ENCODE measurements around the gene PLPPR1. TPM values are rescaled to one million over a fixed set of nuclear protein-coding genes. Genes with fewer than 3 reads are reported as not detected.
"Not testable (repeated sequence)": the region's sequence is repeated elsewhere in the genome, so short reads cannot be mapped to it uniquely, and the experiment has no call there.

PLPPR1 gene
- total RNA-seq, 1 experiment from 2014 or later: not detected

DNA sequence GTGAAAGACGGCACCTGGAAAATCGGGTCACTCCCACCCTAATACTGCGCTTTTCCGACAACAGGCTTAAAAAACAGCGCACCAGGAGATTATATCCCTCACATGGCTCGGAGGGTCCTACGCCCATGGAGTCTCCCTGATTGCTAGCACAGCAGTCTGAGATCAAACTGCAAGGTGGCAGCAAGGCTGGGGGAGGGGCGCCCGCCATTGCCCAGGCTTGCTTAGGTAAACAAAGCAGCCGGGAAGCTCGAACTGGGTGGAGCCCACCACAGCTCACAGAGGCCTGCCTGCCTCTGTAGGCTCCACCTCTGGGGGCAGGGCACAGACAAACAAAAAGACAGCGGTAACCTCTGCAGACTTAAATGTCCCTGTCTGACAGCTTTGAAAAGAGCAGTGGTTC lies 262.5 kb downstream of the PLPPR1 start:
- H3K27ac ChIP-seq (ENCODE audit: low read depth, low read length); H3K4me1 ChIP-seq (ENCODE audit: control insufficient read depth in 1 of 2, insufficient read depth in 2 of 2, low read length in 2 of 2); H3K27me3 ChIP-seq (ENCODE audit: insufficient read depth, low read length); H3K4me2 ChIP-seq (ENCODE audit: low read length); ATAC-seq; H3K4me3 ChIP-seq (replicated peaks in 1 of 2; ENCODE audit: low read depth in 1 of 2, low read length in 2 of 2); BruUV-seq (replicated peaks); H3K36me3 ChIP-seq (ENCODE audit: control insufficient read depth in 1 of 2, insufficient read depth in 2 of 2, low read length in 2 of 2); H3K9me3 ChIP-seq (ENCODE audit: control insufficient read depth in 1 of 2, insufficient read depth in 1 of 2, low read depth in 1 of 2, low read length in 2 of 2); intact Hi-C loops (cut with micrococcal nuclease); H3K9me2 ChIP-seq (ENCODE audit: insufficient read depth); H3K79me2 ChIP-seq (ENCODE audit: insufficient read depth, low read length); H2AFZ ChIP-seq (ENCODE audit: low read depth, low read length, poor library complexity, severe bottlenecking); H3K9ac ChIP-seq (ENCODE audit: low read length); H4K20me1 ChIP-seq (ENCODE audit: insufficient read depth); DNase-seq (ENCODE audit: low read depth, low spot score); RAD21 ChIA-PET (ENCODE audit: low non-redundant PET in 1 of 2, low total read pairs in 2 of 2, uncharacterized antibody in 2 of 2, unreplicated experiment in 2 of 2); POLR2A ChIA-PET; CTCF ChIA-PET: not testable (repeated sequence)

- no TSS peak for BruUV-seq (replicated peaks)
- ChIA-PET CTCF (interaction anchor here (1.8 kb wide), 1 partner anchor 12 kb away, joined by 4 read pairs; no protein-coding TSS in a partner anchor), POLR2A (no interaction called here), RAD21 (ENCODE audit: low non-redundant PET in 1 of 2, low total read pairs in 2 of 2, uncharacterized antibody in 2 of 2, unreplicated experiment in 2 of 2) (no interaction called here)
- TF ChIP-seq ELF1 (IDR thresholded peaks at IDR 0.05; ENCODE audit: borderline replicate concordance, low read depth): no peak
- H4K20me1 ChIP-seq (ENCODE audit: insufficient read depth): no peaks in the 10 kb centered on the region
- intact Hi-C loops (cut with micrococcal nuclease): no loop called here
- H3K9ac ChIP-seq (ENCODE audit: low read length): no peak overlapping the region
- H3K79me2 ChIP-seq (ENCODE audit: insufficient read depth, low read length): no peaks in the 10 kb centered on the region
- no peak for DNase-seq (ENCODE audit: low read depth, low spot score)
- no peak overlapping the region for H3K27ac ChIP-seq (ENCODE audit: low read depth, low read length)
- H2AFZ ChIP-seq (ENCODE audit: low read depth, low read length, poor library complexity, severe bottlenecking): no peak overlapping the region
- H3K27me3 ChIP-seq (ENCODE audit: insufficient read depth, low read length): peaks cover 53% of the 10 kb centered on the region
- no peaks in the 10 kb centered on the region for H3K9me2 ChIP-seq (ENCODE audit: insufficient read depth)
- no peak for ATAC-seq
- H3K4me3 ChIP-seq (replicated peaks in 1 of 2; ENCODE audit: low read depth in 1 of 2, low read length in 2 of 2): no peak overlapping the region
- no peak overlapping the region for H3K4me2 ChIP-seq (ENCODE audit: low read length)
- H3K9me3 ChIP-seq (ENCODE audit: control insufficient read depth in 1 of 2, insufficient read depth in 1 of 2, low read depth in 1 of 2, low read length in 2 of 2): no peaks in the 10 kb centered on the region
- H3K36me3 ChIP-seq (ENCODE audit: control insufficient read depth in 1 of 2, insufficient read depth in 2 of 2, low read length in 2 of 2): no peaks in the 10 kb centered on the region
- H3K4me1 ChIP-seq (ENCODE audit: control insufficient read depth in 1 of 2, insufficient read depth in 2 of 2, low read length in 2 of 2): no peaks in the 10 kb centered on the region
These were observed 271.4 kb downstream of the PLPPR1 start for GRCh38 chr9:101299901-101300300.

DNA sequence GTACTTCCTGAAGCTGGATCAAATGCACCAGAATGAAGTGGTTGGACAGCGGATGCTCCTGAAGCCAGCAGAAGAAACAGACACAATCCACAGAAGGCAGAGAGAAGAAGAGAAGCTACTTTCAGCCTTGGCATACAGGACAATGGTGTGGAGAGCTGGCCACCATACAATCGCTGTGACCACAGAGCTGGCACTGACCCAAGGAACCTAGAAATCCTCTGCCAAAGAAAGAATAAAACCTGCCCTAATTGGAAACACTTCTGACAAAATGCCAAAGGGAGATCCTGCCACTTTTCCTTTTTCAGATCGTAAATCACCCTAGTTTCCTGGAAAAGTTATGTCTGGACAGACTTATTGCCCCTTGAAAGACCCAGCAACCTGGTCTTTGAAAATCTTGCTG lies 278.5 kb downstream of the PLPPR1 start:
- no peaks in the 10 kb centered on the region for H3K9me3 ChIP-seq (ENCODE audit: control insufficient read depth in 1 of 2, insufficient read depth in 1 of 2, low read depth in 1 of 2, low read length in 2 of 2)
- H3K27me3 ChIP-seq (ENCODE audit: insufficient read depth, low read length): peaks cover 68% of the 10 kb centered on the region
- BruUV-seq (replicated peaks): no TSS peak
- RAD21 ChIA-PET (ENCODE audit: low non-redundant PET in 1 of 2, low total read pairs in 2 of 2, uncharacterized antibody in 2 of 2, unreplicated experiment in 2 of 2): no interaction called here
- no peak overlapping the region for H3K27ac ChIP-seq (ENCODE audit: low read depth, low read length)
- no peaks in the 10 kb centered on the region for H3K4me1 ChIP-seq (ENCODE audit: control insufficient read depth in 1 of 2, insufficient read depth in 2 of 2, low read length in 2 of 2)
- H3K79me2 ChIP-seq (ENCODE audit: insufficient read depth, low read length): no peaks in the 10 kb centered on the region
- no peak for DNase-seq (ENCODE audit: low read depth, low spot score)
- CTCF ChIA-PET: no interaction called here
- no peak overlapping the region for H3K9ac ChIP-seq (ENCODE audit: low read length)
- H3K4me3 ChIP-seq (replicated peaks in 1 of 2; ENCODE audit: low read depth in 1 of 2, low read length in 2 of 2): no peak overlapping the region
- intact Hi-C loops (cut with micrococcal nuclease): no loop called here
- POLR2A ChIA-PET: no interaction called here
- no peaks in the 10 kb centered on the region for H4K20me1 ChIP-seq (ENCODE audit: insufficient read depth)
- no peak for ATAC-seq
- no peak overlapping the region for H3K4me2 ChIP-seq (ENCODE audit: low read length)
- no peaks in the 10 kb centered on the region for H3K9me2 ChIP-seq (ENCODE audit: insufficient read depth)
- no peaks in the 10 kb centered on the region for H3K36me3 ChIP-seq (ENCODE audit: control insufficient read depth in 1 of 2, insufficient read depth in 2 of 2, low read length in 2 of 2)
- no peak overlapping the region for H2AFZ ChIP-seq (ENCODE audit: low read depth, low read length, poor library complexity, severe bottlenecking)
- TF ChIP-seq TCF7L2 (IDR thresholded peaks at IDR 0.05; ENCODE audit: borderline replicate concordance, extremely low read depth, insufficient read depth, insufficient read length) (no peak), POLR2A (IDR thresholded peaks at IDR 0.05; ENCODE audit: borderline replicate concordance, extremely low read depth, insufficient read depth, insufficient read length) (no peak), YY1 (IDR thresholded peaks at IDR 0.05; ENCODE audit: extremely low read depth, insufficient replicate concordance, low read depth, low read length) (no peak), CBX3 (IDR thresholded peaks at IDR 0.05; ENCODE audit: low read depth) (no peak), JUND (IDR thresholded peaks at IDR 0.05) (no peak), SP1 (IDR thresholded peaks at IDR 0.05; ENCODE audit: low read depth) (no peak), FOSL1 (IDR thresholded peaks at IDR 0.05; ENCODE audit: low read depth) (no peak), POLR2AphosphoS5 (IDR thresholded peaks at IDR 0.05; ENCODE audit: low read depth, low read length) (no peak), ZFX (IDR thresholded peaks at IDR 0.05) (no peak), SRF (IDR thresholded peaks at IDR 0.05; ENCODE audit: low read depth) (no peak), SIN3A (IDR thresholded peaks at IDR 0.05; ENCODE audit: low read depth) (no peak), MAX (IDR thresholded peaks at IDR 0.05) (no peak)
- TF ChIP-seq, protein P1, sequence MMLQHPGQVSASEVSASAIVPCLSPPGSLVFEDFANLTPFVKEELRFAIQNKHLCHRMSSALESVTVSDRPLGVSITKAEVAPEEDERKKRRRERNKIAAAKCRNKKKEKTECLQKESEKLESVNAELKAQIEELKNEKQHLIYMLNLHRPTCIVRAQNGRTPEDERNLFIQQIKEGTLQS (IDR thresholded peaks at IDR 0.05): no peak
- TF ChIP-seq, protein P2, sequence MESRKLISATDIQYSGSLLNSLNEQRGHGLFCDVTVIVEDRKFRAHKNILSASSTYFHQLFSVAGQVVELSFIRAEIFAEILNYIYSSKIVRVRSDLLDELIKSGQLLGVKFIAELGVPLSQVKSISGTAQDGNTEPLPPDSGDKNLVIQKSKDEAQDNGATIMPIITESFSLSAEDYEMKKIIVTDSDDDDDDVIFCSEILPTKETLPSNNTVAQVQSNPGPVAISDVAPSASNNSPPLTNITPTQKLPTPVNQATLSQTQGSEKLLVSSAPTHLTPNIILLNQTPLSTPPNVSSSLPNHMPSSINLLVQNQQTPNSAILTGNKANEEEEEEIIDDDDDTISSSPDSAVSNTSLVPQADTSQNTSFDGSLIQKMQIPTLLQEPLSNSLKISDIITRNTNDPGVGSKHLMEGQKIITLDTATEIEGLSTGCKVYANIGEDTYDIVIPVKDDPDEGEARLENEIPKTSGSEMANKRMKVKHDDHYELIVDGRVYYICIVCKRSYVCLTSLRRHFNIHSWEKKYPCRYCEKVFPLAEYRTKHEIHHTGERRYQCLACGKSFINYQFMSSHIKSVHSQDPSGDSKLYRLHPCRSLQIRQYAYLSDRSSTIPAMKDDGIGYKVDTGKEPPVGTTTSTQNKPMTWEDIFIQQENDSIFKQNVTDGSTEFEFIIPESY (IDR thresholded peaks at IDR 0.05; ENCODE audit: extremely low read depth, insufficient replicate concordance, low read length): no peak
